ENCODE measurements around the gene ZMAT2. TPM values are rescaled to one million over a fixed set of nuclear protein-coding genes. Genes with fewer than 3 reads are reported as not detected.
"Not testable (repeated sequence)": the region's sequence is repeated elsewhere in the genome, so short reads cannot be mapped to it uniquely, and the experiment has no call there.

Gene ZMAT2
- total and polyA plus RNA-seq, 11 donors = 25.0 to 72.9 (median 35.6) TPM

DNA sequence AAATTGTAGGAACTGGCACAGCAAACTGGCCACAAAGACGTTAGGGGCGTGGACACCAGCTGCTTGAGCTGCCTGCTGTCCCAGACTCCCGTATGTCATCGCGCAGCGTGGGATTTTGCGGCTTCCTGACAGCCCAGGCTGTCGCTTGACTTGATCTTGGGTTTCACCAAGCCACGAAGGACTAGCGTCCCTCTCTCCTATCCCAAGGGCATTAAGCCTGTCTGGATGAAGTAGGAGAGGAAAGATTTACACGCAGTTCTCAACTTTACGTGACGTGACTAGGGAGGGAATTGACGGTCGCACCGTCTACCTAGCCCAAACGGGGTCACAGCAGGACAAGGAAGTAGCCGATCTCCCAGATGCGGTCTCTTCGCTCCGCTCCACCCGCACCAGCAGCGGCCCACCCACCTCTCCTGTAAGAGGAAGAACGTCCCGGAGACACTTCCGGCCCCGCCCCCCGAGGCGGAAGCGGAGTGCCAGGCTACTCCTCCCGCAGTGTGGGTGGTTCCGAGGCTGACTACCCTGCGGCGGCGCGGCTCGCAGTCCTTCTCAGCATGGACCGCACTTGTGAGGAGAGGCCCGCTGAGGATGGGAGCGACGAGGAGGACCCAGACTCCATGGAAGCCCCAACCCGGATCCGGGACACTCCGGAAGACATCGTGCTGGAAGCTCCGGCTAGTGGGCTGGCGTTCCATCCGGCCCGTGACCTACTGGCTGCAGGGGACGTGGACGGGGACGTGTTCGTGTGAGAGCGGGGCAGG lies 35.7 kb upstream of the ZMAT2 start, which contains the start of gene WDR55:
WDR55 (plus strand) TSS at position 546 of the 761 bp plus-strand sequence; CDS start at position 555, 9 bp downstream.
- H3K27me3 ChIP-seq = no peaks in the 10 kb centered on the region
- WGBS, 4 donors = 0 to 1% (median 1%) methylated on average over 37 to 54 of the region's 54 CpGs
- intact Hi-C loops (cut with DNase I) = loop anchor here in 4 of 10 donors (1.0 to 10.0 kb wide), 5 partner anchors 17 to 260 kb away; partner anchors contain the start of genes ANKHD1 (in 2 of the 4), IK (in 2 of the 4), NDUFA2 (in 2 of the 4) and HARS1 (in 1 of the 4)
- peak; percentile 98 to 99 (median 98) for ATAC-seq
- DNase-seq = peak; percentile 96 to 98 (median 97)
- TF ChIP-seq, protein P1, sequence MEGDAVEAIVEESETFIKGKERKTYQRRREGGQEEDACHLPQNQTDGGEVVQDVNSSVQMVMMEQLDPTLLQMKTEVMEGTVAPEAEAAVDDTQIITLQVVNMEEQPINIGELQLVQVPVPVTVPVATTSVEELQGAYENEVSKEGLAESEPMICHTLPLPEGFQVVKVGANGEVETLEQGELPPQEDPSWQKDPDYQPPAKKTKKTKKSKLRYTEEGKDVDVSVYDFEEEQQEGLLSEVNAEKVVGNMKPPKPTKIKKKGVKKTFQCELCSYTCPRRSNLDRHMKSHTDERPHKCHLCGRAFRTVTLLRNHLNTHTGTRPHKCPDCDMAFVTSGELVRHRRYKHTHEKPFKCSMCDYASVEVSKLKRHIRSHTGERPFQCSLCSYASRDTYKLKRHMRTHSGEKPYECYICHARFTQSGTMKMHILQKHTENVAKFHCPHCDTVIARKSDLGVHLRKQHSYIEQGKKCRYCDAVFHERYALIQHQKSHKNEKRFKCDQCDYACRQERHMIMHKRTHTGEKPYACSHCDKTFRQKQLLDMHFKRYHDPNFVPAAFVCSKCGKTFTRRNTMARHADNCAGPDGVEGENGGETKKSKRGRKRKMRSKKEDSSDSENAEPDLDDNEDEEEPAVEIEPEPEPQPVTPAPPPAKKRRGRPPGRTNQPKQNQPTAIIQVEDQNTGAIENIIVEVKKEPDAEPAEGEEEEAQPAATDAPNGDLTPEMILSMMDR (IDR thresholded peaks at IDR 0.05) = no peak
- peak; percentile 54 to 80 for TF ChIP-seq POLR2A (IDR thresholded peaks at IDR 0.05)
- peak within 1 kb of the TSS; percentile 90 to 99 (median 94) for H3K27ac ChIP-seq
- H3K4me3 ChIP-seq = peak within 1 kb of the TSS; percentile 50 to 98 (median 90)
- H3K4me1 ChIP-seq = peaks cover 0 to 34% (median 27%) of the 10 kb centered on the region in 12 donors
- H3K9me3 ChIP-seq = no peaks in the 10 kb centered on the region
- H3K36me3 ChIP-seq = peaks cover 0 to 64% (median 59%) of the 10 kb centered on the region in 9 donors

DNA sequence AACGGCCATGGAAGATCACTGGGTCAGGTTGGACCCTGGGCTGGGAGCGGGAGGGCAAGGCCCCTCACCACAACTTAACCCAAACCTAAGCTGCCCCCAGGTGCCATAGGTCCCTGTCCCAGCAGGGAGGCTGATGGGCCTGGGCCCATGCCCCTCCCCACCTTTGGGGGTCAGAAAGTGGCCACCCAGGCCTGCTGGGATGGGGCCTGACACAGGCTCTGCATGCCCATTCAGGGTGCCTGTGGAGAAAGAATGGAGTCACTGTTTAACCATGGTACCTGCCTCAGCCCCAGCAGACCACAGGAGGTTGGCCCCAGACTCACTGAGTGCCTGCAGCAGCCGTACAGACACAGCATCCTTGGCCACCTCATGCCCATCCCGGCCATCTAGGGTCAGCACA lies 29.2 kb upstream of the ZMAT2 start:
- peak in 1 of 4 donors; percentile 10 for ATAC-seq
- H3K9me3 ChIP-seq; H3K27ac ChIP-seq; DNase-seq; H3K27me3 ChIP-seq; intact Hi-C loops (cut with DNase I); H3K4me3 ChIP-seq: not testable (repeated sequence)
- WGBS, 4 donors = 89 to 100% (median 95%) methylated on average over 2 to 4 of the region's 4 CpGs
- Histone ChIP-seq H3K36me3 (peaks cover 0 to 87% (median 75%) of the 10 kb centered on the region in 9 donors), H3K4me1 (peaks cover 0 to 18% (median 14%) of the 10 kb centered on the region in 12 donors)

GRCh38 chr5:140671472-140672125 lies 28.6 kb upstream of the ZMAT2 start:
- Histone ChIP-seq H3K36me3 (peaks cover 0 to 92% (median 80%) of the 10 kb centered on the region in 9 donors), H3K27me3 (no peaks in the 10 kb centered on the region), H3K4me3 (no peak overlapping the region), H3K27ac (no peak overlapping the region), H3K4me1 (peaks cover 0 to 13% (median 9%) of the 10 kb centered on the region in 12 donors), H3K9me3 (no peaks in the 10 kb centered on the region)
- DNase-seq = no peak
- 96 to 100% (median 97%) methylated on average over 4 to 6 of the region's 7 CpGs for WGBS, 4 donors
- TF ChIP-seq, protein P1 (IDR thresholded peaks at IDR 0.05) = no peak
- TF ChIP-seq POLR2A (IDR thresholded peaks at IDR 0.05) = no peak
- ATAC-seq = no peak
- intact Hi-C loops (cut with DNase I) = no loop called here

- ATAC-seq = peak in 3 of 4 donors; percentile 30 to 46 (median 43)
- TF ChIP-seq, protein P1 (IDR thresholded peaks at IDR 0.05) = no peak
- Histone ChIP-seq H3K9me3 (no peaks in the 10 kb centered on the region), H3K4me3 (peak overlapping the region in 3 of 12 donors; percentile 24 to 31 (median 26)), H3K27ac (no peak overlapping the region), H3K36me3 (peaks cover 0 to 95% (median 89%) of the 10 kb centered on the region in 9 donors), H3K4me1 (peaks cover 0 to 4% (median 0%) of the 10 kb centered on the region in 12 donors), H3K27me3 (no peaks in the 10 kb centered on the region)
- WGBS, 4 donors = 60 to 66% (median 65%) methylated on average over 67 to 70 of the region's 70 CpGs
- intact Hi-C loops (cut with DNase I) = no loop called here
- DNase-seq = peak in 3 of 5 donors; percentile 34 to 66 (median 57)
These were observed 27.6 kb upstream of the ZMAT2 start for GRCh38 chr5:140672455-140673186.

Data from heart left ventricle (tissue), 16 donors.